ENCODE measurements around the gene TMA7. TPM values are rescaled to one million over a fixed set of nuclear protein-coding genes. Genes with fewer than 3 reads are reported as not detected.
A peak's percentile ranks its signal among the peaks of the same experiment; 100 is the strongest.

TMA7 gene
- total and polyA plus RNA-seq, 4 donors, result 152 to 985 (median 239) TPM

DNA sequence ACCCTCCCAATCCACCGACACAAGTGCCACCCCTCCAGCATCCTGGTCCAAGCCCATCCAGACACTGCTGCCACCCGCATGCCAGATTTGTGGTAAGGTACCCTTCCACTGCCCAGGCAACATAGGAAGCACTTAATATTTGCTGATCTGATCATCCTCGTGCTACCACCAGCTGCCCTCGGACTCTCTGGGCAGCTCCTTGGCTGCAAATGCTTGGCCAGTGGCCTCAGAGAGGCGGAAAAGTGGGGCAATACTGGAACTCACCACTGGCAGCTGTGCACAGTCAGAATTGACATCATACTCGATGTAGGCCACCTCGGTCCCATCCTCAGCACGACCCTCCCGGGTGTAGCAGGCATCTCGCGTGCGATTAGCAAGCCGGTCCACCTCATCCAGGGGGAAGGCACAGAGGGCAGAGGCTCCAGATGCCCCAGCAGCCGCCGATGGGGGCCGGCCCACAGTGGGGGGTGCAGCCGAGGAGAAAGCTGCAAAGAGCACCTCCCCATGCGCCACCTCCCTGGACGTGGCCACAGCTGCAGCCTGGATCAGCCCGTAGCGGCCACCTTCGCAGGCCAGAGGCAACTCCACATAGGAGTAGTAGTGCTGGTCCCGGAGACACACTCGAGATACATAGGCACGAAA lies 16.7 kb upstream of the TMA7 start:
- WGBS, 2 donors, result 87 to 89% methylated on average over 25 of the region's 25 CpGs
- ATAC-seq (ENCODE audit: insufficient read depth, low FRiP score) (no peak), DNase-seq (no peak)
- Histone ChIP-seq H3K4me1 (ENCODE audit: control insufficient read depth in 5 of 5, insufficient read depth in 5 of 5, low read length in 5 of 5) (peaks cover 0 to 38% (median 22%) of the 10 kb centered on the region in 5 donors), H3K27ac (ENCODE audit: low read depth in 1 of 2, low read length in 1 of 2) (no peak overlapping the region), H3K27me3 (ENCODE audit: control insufficient read depth in 3 of 3, insufficient read depth in 3 of 3, low read length in 2 of 3) (no peaks in the 10 kb centered on the region), H3K9ac (ENCODE audit: insufficient read depth in 1 of 2, low read length in 2 of 2) (no peak overlapping the region), H3K36me3 (ENCODE audit: control insufficient read depth in 4 of 4, insufficient read depth in 4 of 4, low read length in 4 of 4) (peaks cover 0 to 30% (median 6%) of the 10 kb centered on the region in 4 donors), H3K9me3 (ENCODE audit: control insufficient read depth in 4 of 4, insufficient read depth in 3 of 4, low read length in 3 of 4) (no peaks in the 10 kb centered on the region), H3K4me3 (no peak overlapping the region)
- TF ChIP-seq, protein P1, sequence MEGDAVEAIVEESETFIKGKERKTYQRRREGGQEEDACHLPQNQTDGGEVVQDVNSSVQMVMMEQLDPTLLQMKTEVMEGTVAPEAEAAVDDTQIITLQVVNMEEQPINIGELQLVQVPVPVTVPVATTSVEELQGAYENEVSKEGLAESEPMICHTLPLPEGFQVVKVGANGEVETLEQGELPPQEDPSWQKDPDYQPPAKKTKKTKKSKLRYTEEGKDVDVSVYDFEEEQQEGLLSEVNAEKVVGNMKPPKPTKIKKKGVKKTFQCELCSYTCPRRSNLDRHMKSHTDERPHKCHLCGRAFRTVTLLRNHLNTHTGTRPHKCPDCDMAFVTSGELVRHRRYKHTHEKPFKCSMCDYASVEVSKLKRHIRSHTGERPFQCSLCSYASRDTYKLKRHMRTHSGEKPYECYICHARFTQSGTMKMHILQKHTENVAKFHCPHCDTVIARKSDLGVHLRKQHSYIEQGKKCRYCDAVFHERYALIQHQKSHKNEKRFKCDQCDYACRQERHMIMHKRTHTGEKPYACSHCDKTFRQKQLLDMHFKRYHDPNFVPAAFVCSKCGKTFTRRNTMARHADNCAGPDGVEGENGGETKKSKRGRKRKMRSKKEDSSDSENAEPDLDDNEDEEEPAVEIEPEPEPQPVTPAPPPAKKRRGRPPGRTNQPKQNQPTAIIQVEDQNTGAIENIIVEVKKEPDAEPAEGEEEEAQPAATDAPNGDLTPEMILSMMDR (IDR thresholded peaks at IDR 0.05; ENCODE audit: control extremely low read depth, extremely low read depth), result no peak

DNA sequence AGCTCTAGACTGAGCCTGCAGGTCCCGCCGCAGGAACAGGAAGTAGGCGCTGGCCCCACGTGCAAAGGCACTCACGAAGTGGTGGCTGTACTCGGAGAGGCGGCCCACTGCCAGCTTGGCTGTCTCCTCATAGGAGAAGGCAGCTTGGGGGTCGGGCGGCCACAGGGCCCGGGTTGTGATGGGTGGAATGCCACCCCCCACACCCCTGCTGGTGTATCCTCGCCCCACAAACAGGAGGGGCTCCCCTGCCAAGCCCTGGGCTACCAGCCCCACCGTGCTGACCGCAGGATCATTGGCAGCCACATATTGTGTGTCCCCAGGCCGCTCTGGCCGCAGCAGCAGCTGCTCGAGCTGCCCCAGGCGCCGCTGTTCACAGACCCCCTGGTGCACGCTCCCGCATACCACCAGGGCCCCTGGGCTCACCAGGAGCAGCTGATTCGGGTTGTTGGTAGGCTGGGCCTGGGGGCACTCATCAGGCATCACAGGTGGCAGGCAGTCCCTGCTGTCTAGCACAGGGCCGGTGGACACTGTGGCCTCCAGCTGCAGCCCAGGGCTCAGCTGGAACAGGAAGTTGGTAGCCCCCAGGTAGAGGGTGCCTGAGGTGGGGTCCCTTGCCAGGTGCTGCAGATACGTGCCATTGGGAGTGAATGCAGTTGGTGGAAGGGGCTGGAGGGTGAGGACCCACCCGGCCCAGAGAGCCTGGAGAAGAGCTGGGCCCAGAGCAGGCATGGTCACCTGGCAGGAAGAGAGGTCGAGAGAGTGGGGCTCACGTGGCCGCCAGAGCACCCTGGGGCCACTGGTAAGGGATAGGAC lies 16.0 kb upstream of the TMA7 start:
- Histone ChIP-seq H3K4me1 (ENCODE audit: control insufficient read depth in 5 of 5, insufficient read depth in 5 of 5, low read length in 5 of 5) (peaks cover 0 to 40% (median 23%) of the 10 kb centered on the region in 5 donors), H3K27ac (ENCODE audit: low read depth in 1 of 2, low read length in 1 of 2) (no peak overlapping the region), H3K27me3 (ENCODE audit: control insufficient read depth in 3 of 3, insufficient read depth in 3 of 3, low read length in 2 of 3) (no peaks in the 10 kb centered on the region), H3K36me3 (ENCODE audit: control insufficient read depth in 4 of 4, insufficient read depth in 4 of 4, low read length in 4 of 4) (peaks cover 0 to 25% (median 4%) of the 10 kb centered on the region in 4 donors), H3K9me3 (ENCODE audit: control insufficient read depth in 4 of 4, insufficient read depth in 3 of 4, low read length in 3 of 4) (no peaks in the 10 kb centered on the region), H3K4me3 (no peak overlapping the region), H3K9ac (ENCODE audit: insufficient read depth in 1 of 2, low read length in 2 of 2) (peak overlapping the region in 1 of 2 donors; percentile 32)
- DNase-seq, result no peak
- no peak for ATAC-seq (ENCODE audit: insufficient read depth, low FRiP score)
- TF ChIP-seq, protein P1 (IDR thresholded peaks at IDR 0.05; ENCODE audit: control extremely low read depth, extremely low read depth), result no peak
- 85 to 88% methylated on average over 27 of the region's 27 CpGs for WGBS, 2 donors

DNA sequence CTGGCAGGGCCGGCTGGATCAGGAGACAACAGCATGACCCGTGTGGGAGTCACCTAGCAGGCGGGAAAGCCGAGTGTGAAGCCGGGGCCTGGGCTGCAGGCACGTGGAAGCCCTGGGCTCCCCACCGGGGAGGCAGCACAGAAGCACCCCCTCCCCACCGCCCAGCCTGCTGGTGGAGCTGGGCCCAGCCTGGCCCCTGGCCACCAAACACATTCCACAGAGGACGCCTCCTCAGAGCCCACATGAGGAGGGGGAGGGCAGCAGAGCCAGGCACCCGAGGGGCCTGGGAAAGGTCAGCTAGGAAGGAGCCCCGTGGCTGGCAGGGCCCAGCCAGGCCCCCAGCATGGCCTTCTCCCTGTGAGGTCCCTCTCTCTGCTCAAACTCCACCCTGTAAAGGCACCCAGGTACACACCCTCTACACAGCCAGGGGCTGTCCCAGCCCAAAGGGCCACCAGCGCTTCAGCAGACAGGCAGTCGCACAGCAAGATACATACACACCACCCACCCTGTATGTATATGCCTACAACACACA lies 14.7 kb upstream of the TMA7 start:
- 58 to 85% methylated on average over 13 of the region's 13 CpGs for WGBS, 2 donors

More for the DNA sequence above, 14.7 kb upstream of the TMA7 start:
- no peaks in the 10 kb centered on the region for H3K9me3 ChIP-seq (ENCODE audit: control insufficient read depth in 4 of 4, insufficient read depth in 3 of 4, low read length in 3 of 4)
- no peaks in the 10 kb centered on the region for H3K27me3 ChIP-seq (ENCODE audit: control insufficient read depth in 3 of 3, insufficient read depth in 3 of 3, low read length in 2 of 3)
- H3K36me3 ChIP-seq (ENCODE audit: control insufficient read depth in 4 of 4, insufficient read depth in 4 of 4, low read length in 4 of 4), result peaks cover 0 to 18% (median 4%) of the 10 kb centered on the region in 4 donors
- TF ChIP-seq, protein P1 (IDR thresholded peaks at IDR 0.05; ENCODE audit: control extremely low read depth, extremely low read depth), result no peak
- peak overlapping the region; percentile 17 to 66 for H3K27ac ChIP-seq (ENCODE audit: low read depth in 1 of 2, low read length in 1 of 2)
- peaks cover 0 to 44% (median 24%) of the 10 kb centered on the region in 5 donors for H3K4me1 ChIP-seq (ENCODE audit: control insufficient read depth in 5 of 5, insufficient read depth in 5 of 5, low read length in 5 of 5)
- DNase-seq (peak; percentile 71 to 80 (median 80)), ATAC-seq (ENCODE audit: insufficient read depth, low FRiP score) (no peak)
- H3K9ac ChIP-seq (ENCODE audit: insufficient read depth in 1 of 2, low read length in 2 of 2), result peak overlapping the region; percentile 37 to 58
- H3K4me3 ChIP-seq, result no peak overlapping the region
